HepG2 (cell line): ENCODE measurements around the gene CTDNEP1. TPM values are rescaled to one million over a fixed set of nuclear protein-coding genes. Genes with fewer than 3 reads are reported as not detected.
A peak's percentile ranks its signal among the peaks of the same experiment; 100 is the strongest.

ENCODE experiments used
- ATAC-seq: fragments of 200-7000 bp; cut with Tn5 transposase; 3 replicates; pipeline ENCODE4 v1.9.1; 2020; ENCODE audit warnings: mild to moderate bottlenecking, moderate library complexity
- BruUV-seq: library from RNA; stranded (reverse); fragments of 400-500 nt; replicated peaks from 2 replicates; lab custom pipeline; 2021; lab: Mats Ljungman, UMichigan
- CTCF ChIA-PET: fragments of 300-600 bp; formaldehyde crosslinking; extraction: SDS; loops from one replicate; lab custom pipeline; 2021; ENCODE audit warnings: low total read pairs, inconsistent platforms, low intra/inter-chr PET ratio; lab: Yijun Ruan, JAX
- POLR2A ChIA-PET: fragments of 350-600 bp; sonication (Branson Sonifier 250); formaldehyde crosslinking; loops from one replicate; lab custom pipeline; 2020; ENCODE audit warnings: antibody characterized with exemption, inconsistent platforms; lab: Yijun Ruan, JAX
- DNase-seq: peaks from one replicate; pipeline ENCODE4 v3.0.0-alpha.2; 2015; ENCODE audit warnings: low spot score
- FAIRE-seq: peaks from 3 replicates; lab custom pipeline; 2011; peaks lifted over from hg19 to GRCh38; lab: Jason Lieb, UNC
- H2AFZ ChIP-seq: one replicate; pipeline ENCODE4 v1.6.1; 2011; ENCODE audit warnings: low read length, inconsistent platforms
- H3K27ac ChIP-seq: fragments of 300-600 bp; 3 replicates; pipeline ENCODE4 v1.8.0; 2011; ENCODE audit warnings: mixed run types, mild to moderate bottlenecking, mixed read lengths, low read length, inconsistent platforms; ENCODE audit not compliant: insufficient read depth; ENCODE audit errors: extremely low read length
- H3K27me3 ChIP-seq, 2 experiments: fragments of 200-600 bp in 1 of 2; 2 replicates in 1 of 2; 3 replicates in 1 of 2; pipeline versions ENCODE4 v1.6.0 to v1.8.0; 2011; ENCODE audit warnings: low read length in 2 of 2, mild to moderate bottlenecking in 2 of 2, moderate library complexity in 2 of 2, inconsistent platforms in 1 of 2; ENCODE audit not compliant: insufficient read depth in 2 of 2, control insufficient read depth in 1 of 2
- H3K36me3 ChIP-seq, 2 experiments: fragments of 200-600 bp in 1 of 2; replicated peaks in 1 of 2; 2 replicates in 1 of 2; 3 replicates in 1 of 2; pipeline versions ENCODE4 v1.5.1 to v1.8.0; 2011; ENCODE audit warnings: low read length in 2 of 2, inconsistent platforms in 1 of 2; ENCODE audit not compliant: insufficient read depth in 2 of 2, control insufficient read depth in 1 of 2
- H3K4me1 ChIP-seq: 2 replicates; pipeline ENCODE4 v1.5.1; 2012; ENCODE audit warnings: low read length, inconsistent platforms; ENCODE audit not compliant: insufficient read depth
- H3K4me2 ChIP-seq: 2 replicates; pipeline ENCODE4 v1.6.0; 2011; ENCODE audit warnings: low read depth, low read length, inconsistent platforms
- H3K4me3 ChIP-seq, 3 experiments: fragments of 200-600 bp in 1 of 3; sonication (generic), shearing (Covaris generic) in 1 of 3; replicated peaks in 1 of 3; 2 replicates each; pipeline ENCODE4 v1.5.1; 2011 to 2016; ENCODE audit warnings: low read length in 3 of 3, inconsistent platforms in 2 of 3, low read depth in 2 of 3, mild to moderate bottlenecking in 2 of 3, control low read depth in 1 of 3, mixed read lengths in 1 of 3; ENCODE audit not compliant: insufficient read depth in 1 of 3
- H3K79me2 ChIP-seq: one replicate; pipeline ENCODE4 v1.6.1; 2011; ENCODE audit warnings: low read length, inconsistent platforms; ENCODE audit not compliant: insufficient read depth
- H3K9ac ChIP-seq: 2 replicates; pipeline ENCODE4 v1.6.0; 2011; ENCODE audit warnings: mild to moderate bottlenecking, low read depth, low read length, inconsistent platforms; ENCODE audit not compliant: insufficient read depth
- H3K9me3 ChIP-seq: 2 replicates; pipeline ENCODE4 v1.5.1; 2012; ENCODE audit warnings: mild to moderate bottlenecking, low read length
- H4K20me1 ChIP-seq: 2 replicates; pipeline ENCODE4 v1.6.0; 2011; ENCODE audit warnings: inconsistent platforms, mild to moderate bottlenecking, low read length, moderate library complexity; ENCODE audit not compliant: insufficient read depth
- BORCS8-MEF2B ChIP-seq: sonication (generic); formaldehyde crosslinking; IDR thresholded peaks from 2 replicates; pipeline ENCODE4 v1.8.0; 2022; ENCODE audit warnings: mild to moderate bottlenecking, missing genetic modification reagents
- EED ChIP-seq: sonication (generic); formaldehyde crosslinking; IDR thresholded peaks from 2 replicates; pipeline ENCODE4 v1.5.0; 2020; ENCODE audit warnings: mild to moderate bottlenecking, missing genetic modification reagents
- LCORL ChIP-seq, 2 experiments: fragments of 450-650 bp in 1 of 2; sonication (generic) in 1 of 2; formaldehyde crosslinking in 1 of 2; IDR thresholded peaks; 2 replicates each; pipeline versions ENCODE4 v1.5.0 to v1.6.1; 2017 to 2020; ENCODE audit warnings: antibody characterized with exemption in 1 of 2, missing genetic modification reagents in 1 of 2
- SNAPC5 ChIP-seq: sonication (generic); formaldehyde crosslinking; IDR thresholded peaks from 2 replicates; pipeline ENCODE4 v1.8.1; 2023; ENCODE audit warnings: mild to moderate bottlenecking, missing genetic modification reagents, borderline replicate concordance
- THAP8 ChIP-seq: sonication (generic); formaldehyde crosslinking; IDR thresholded peaks from 2 replicates; pipeline ENCODE4 v1.5.1; 2020; ENCODE audit warnings: missing genetic modification reagents, mild to moderate bottlenecking, borderline replicate concordance
- TP53 ChIP-seq: sonication (generic); formaldehyde crosslinking; conservative IDR thresholded peaks from 2 replicates; pipeline ENCODE4 v1.4.0; 2020; ENCODE audit warnings: missing genetic modification reagents
- ZBTB20 ChIP-seq: sonication (generic); formaldehyde crosslinking; IDR thresholded peaks from 2 replicates; pipeline ENCODE4 v1.8.1; 2023; ENCODE audit warnings: missing genetic modification reagents, low read depth, mild to moderate bottlenecking, borderline replicate concordance
- ZNF256 ChIP-seq: sonication (generic); formaldehyde crosslinking; conservative IDR thresholded peaks from 2 replicates; pipeline ENCODE4 v1.4.0; 2020; ENCODE audit warnings: missing genetic modification reagents
- ZNF691 ChIP-seq: sonication (generic); formaldehyde crosslinking; IDR thresholded peaks from 2 replicates; pipeline ENCODE4 v1.4.0; 2020; ENCODE audit warnings: missing genetic modification reagents, low read depth, mild to moderate bottlenecking, borderline replicate concordance
- WGBS: methylation state at CpG from one replicate; pipeline ENCODE4 v1.1.6; 2017; ENCODE audit warnings: low lambda C conversion rate; 5-methylcytosine and 5-hydroxymethylcytosine counted together
- in situ Hi-C: cut with HindIII; loops from 2 replicates; pipeline ENCODE4 v1.10.0; 2017; ENCODE audit warnings: low pct_unique_long_range_greater_than_20kb; ENCODE audit not compliant: extremely low pct_ligation_motif_present
- intact Hi-C: fragments of 100-400 bp; cut with micrococcal nuclease; formaldehyde crosslinking; loops from one replicate; pipeline ENCODE4 v1.10.0; 2022; ENCODE audit not compliant: unreplicated experiment
- polyA plus RNA-seq, 8 experiments: library from polyadenylated mRNA; depleted of rRNA in 3 of 8; stranded (reverse) in 7 of 8; unstranded in 1 of 8; fragments of >200 nt; fragmentation: Illumina TruSeq in 4 of 8; extraction: Trizol in 4 of 8; gene quantifications; 2 replicates each; pipeline versions ENCODE4 v1.2.1 to v1.2.3, GENCODE V29; 2011 to 2016; ENCODE audit warnings: low read depth in 4 of 8, missing spikeins in 1 of 8, mixed read lengths in 1 of 8; ENCODE audit not compliant: insufficient read depth in 1 of 8
- total RNA-seq, 5 experiments: library from RNA; depleted of rRNA; stranded (reverse); fragments of >200 nt; fragmentation: Illumina TruSeq; extraction: Trizol; gene quantifications; 2 replicates each; pipeline ENCODE4 v1.2.3, GENCODE V29; 2016; ENCODE audit warnings: low read depth in 1 of 5

The CTDNEP1 gene
- total and polyA plus RNA-seq, 2 of the 13 experiments (the other 11 are each of a cell fraction or from before 2014, with no cell fraction given) = 19.8 to 118 TPM

- H3K27me3 ChIP-seq = no peaks in the 10 kb centered on the region; a peak in 1 of 5 replicates
- intact Hi-C loops (loop anchor here (10.0 kb wide), 1 partner anchor 59 kb away; the partner anchor contains the start of gene ASGR1), in situ Hi-C loops (no loop called here)
- peak overlapping the region; percentile 83 for H3K9ac ChIP-seq
- no TSS peak for BruUV-seq
- H3K27ac ChIP-seq = peak overlapping the region; percentile 79
- no peak for FAIRE-seq
- peaks cover 53% of the 10 kb centered on the region for H3K4me1 ChIP-seq
- ChIA-PET POLR2A (interaction anchor here (0.7 to 8.9 kb wide), 18 partner anchors 9 to 198 kb away, joined by 3 to 140 read pairs (median 5); partner anchors contain the start of genes ACADVL, ASGR1, ASGR2 and CTDNEP1), CTCF (no interaction called here)
- H3K79me2 ChIP-seq = peaks cover 57% of the 10 kb centered on the region
- peak; percentile 12 for ATAC-seq
- peak overlapping the region; percentile 92 for H3K4me2 ChIP-seq
- peaks cover 24 to 50% of the 10 kb centered on the region in 2 experiments for H3K36me3 ChIP-seq
- WGBS = 0% methylated on average over 9 of the region's 9 CpGs
- no peak for DNase-seq
- peak overlapping the region; percentile 66 to 93 (median 89) for H3K4me3 ChIP-seq
- H3K9me3 ChIP-seq = no peaks in the 10 kb centered on the region
- TF ChIP-seq ZNF256 (CRISPR knock-in tag) (no peak), THAP8 (CRISPR knock-in tag) (peak; percentile 23; the same call in 1 of the 2 replicates), TP53 (CRISPR knock-in tag) (no peak), ZNF691 (CRISPR knock-in tag) (no peak), SNAPC5 (CRISPR knock-in tag) (0 out of 2 replicates have a peak, but pooled peaks have one; percentile 21), LCORL (IDR thresholded peaks at IDR 0.05) (no peak), LCORL (CRISPR knock-in tag; IDR thresholded peaks at IDR 0.05) (peak; percentile 3; the same call in 1 of the 2 replicates), ZBTB20 (CRISPR knock-in tag) (0 out of 2 replicates have a peak, but pooled peaks have one; percentile 60), EED (CRISPR knock-in tag) (0 out of 2 replicates have a peak, but pooled peaks have one; percentile 5), BORCS8-MEF2B (CRISPR knock-in tag) (0 out of 2 replicates have a peak, but pooled peaks have one; percentile 0)
- no peak overlapping the region for H2AFZ ChIP-seq
- H4K20me1 ChIP-seq = peaks cover 13% of the 10 kb centered on the region; the same call in 1 of the 2 replicates
These were observed 17.8 kb downstream of the CTDNEP1 start for GRCh38 chr17:7233701-7234082.
